HG03064 (cell line): ENCODE results near the gene BDNF.

ENCODE experiments used
- ATAC-seq: cut with Tn5 transposase; IDR thresholded peaks from one replicate; pipeline ENCODE4 v1.9.1; 2021; ENCODE audit warnings: low read depth; ENCODE audit not compliant: unreplicated experiment

The BDNF gene

DNA sequence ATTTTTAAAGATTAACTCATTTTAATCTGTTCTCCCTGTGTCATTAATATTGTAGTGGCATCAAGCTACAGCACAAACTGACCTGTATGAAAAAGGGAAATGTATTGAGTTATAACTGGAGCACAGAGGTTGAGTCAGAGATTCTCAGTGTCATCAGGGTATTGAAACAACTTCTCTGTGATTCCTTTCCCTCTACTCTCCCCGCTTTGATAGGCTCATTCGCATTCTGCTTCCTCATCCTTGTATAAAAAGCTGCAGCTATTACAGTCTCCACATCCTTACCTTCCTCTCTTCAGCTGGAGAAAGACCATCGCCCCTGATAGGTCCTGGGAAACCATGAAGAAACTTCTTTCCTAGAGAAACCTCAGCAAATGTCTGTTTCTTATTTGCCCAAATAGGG, 90.0 kb downstream of the BDNF start:
- ATAC-seq = no peak

GRCh38 chr11:27608951-27609350, 91.3 kb downstream of the BDNF start:
- ATAC-seq = no peak

DNA sequence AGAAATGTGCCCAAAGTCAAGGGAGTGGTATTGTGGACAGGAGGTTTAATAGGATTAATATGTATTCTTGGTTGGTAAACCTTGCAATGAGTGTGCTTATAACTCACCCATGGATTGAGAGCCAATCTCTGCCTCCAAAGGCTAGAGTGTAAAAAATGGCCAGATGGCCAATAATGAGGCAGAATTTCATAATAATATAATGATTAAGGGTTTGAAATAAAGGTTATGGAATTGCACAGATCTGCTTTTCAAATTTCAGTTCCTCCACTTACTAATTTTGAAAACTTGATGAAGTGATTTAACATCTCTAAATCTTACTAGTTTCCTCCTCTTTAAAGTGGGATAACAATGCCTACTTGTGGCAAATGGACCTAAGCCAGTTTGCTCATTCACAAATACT, 94.8 kb downstream of the BDNF start:
- no peak for ATAC-seq
